Ureter (tissue), 1 donor: ENCODE data around the gene MED26. TPM values are rescaled to one million over a fixed set of nuclear protein-coding genes. Genes with fewer than 3 reads are reported as not detected.
A peak's percentile ranks its signal among the peaks of the same experiment; 100 is the strongest.

Source experiments
- DNase-seq: peaks from one replicate; pipeline ENCODE4 v3.0.0-alpha.2; 2020; ENCODE audit warnings: low spot score
- total RNA-seq: library from RNA; stranded (reverse); gene quantifications from one replicate; pipeline ENCODE4 v1.2.4, GENCODE V29; 2023
- donor health status: DM: yes; HTN: yes; CAD: no.

Gene MED26
- total RNA-seq, 1 donor from 2014 or later, result 14.1 TPM

GRCh38 chr19:16613841-16614240, 14.2 kb downstream of the MED26 start:
- no peak for DNase-seq

GRCh38 chr19:16612636-16613035, 15.4 kb downstream of the MED26 start:
- DNase-seq, result no peak

GRCh38 chr19:16611121-16611520, 16.9 kb downstream of the MED26 start:
- no peak for DNase-seq

- DNase-seq, result no peak
Observed at GRCh38 chr19:16609511-16610200, 18.3 kb downstream of the MED26 start.

- peak; percentile 73 for DNase-seq
Observed at GRCh38 chr19:16608290-16608739, 19.7 kb downstream of the MED26 start.

- no peak for DNase-seq
Observed at GRCh38 chr19:16607819-16608218, 20.2 kb downstream of the MED26 start.

- DNase-seq, result no peak
Observed at GRCh38 chr19:16605553-16605994, 22.4 kb downstream of the MED26 start.

- no peak for DNase-seq
Observed at GRCh38 chr19:16605115-16605514, 22.9 kb downstream of the MED26 start.

GRCh38 chr19:16604615-16605014, 23.4 kb downstream of the MED26 start:
- DNase-seq, result no peak

- no peak for DNase-seq
Observed at GRCh38 chr19:16603090-16603489, 24.9 kb downstream of the MED26 start.

GRCh38 chr19:16601378-16602052, 26.5 kb downstream of the MED26 start:
- DNase-seq, result no peak

GRCh38 chr19:16600824-16601223, 27.2 kb downstream of the MED26 start:
- DNase-seq, result no peak

GRCh38 chr19:16599655-16600346, 28.2 kb downstream of the MED26 start:
- no peak for DNase-seq

GRCh38 chr19:16598848-16599247, 29.2 kb downstream of the MED26 start:
- no peak for DNase-seq

- no peak for DNase-seq
Observed at GRCh38 chr19:16596399-16596798, 31.6 kb downstream of the MED26 start.

GRCh38 chr19:16595097-16595496, 32.9 kb downstream of the MED26 start:
- no peak for DNase-seq

- no peak for DNase-seq
Observed at GRCh38 chr19:16594681-16595091, 33.3 kb downstream of the MED26 start.

- no peak for DNase-seq
Observed at GRCh38 chr19:16594131-16594586, 33.8 kb downstream of the MED26 start.

- DNase-seq, result no peak
Observed at GRCh38 chr19:16593181-16593580, 34.8 kb downstream of the MED26 start.

- DNase-seq, result no peak
Observed at GRCh38 chr19:16591803-16592556, 36.0 kb downstream of the MED26 start.

- DNase-seq, result no peak
Observed at GRCh38 chr19:16590876-16591802, 36.9 kb downstream of the MED26 start.
